CD4-positive, CD25-positive, alpha-beta regulatory T cell (primary cell): ENCODE results near the gene ARSA. TPM values are rescaled to one million over a fixed set of nuclear protein-coding genes. Genes with fewer than 3 reads are reported as not detected.

Experiments used
- ATAC-seq, 2 donors: fragments of 150-1000 bp; cut with Tn5 transposase; one replicate each; pipeline ENCODE4 v1.10.0; 2021; ENCODE audit warnings: low read depth in 2 of 2, moderate number of reproducible peaks in 2 of 2, moderate library complexity in 1 of 2
- DNase-seq, 3 donors: peaks; one replicate each; pipeline versions ENCODE4 v3.0.0 to v3.0.0-alpha.2; 2012 to 2022; ENCODE audit warnings: mixed read lengths in 1 of 3
- H3K27ac ChIP-seq: one replicate; pipeline ENCODE4 v1.7.0; 2013; ENCODE audit warnings: mild to moderate bottlenecking, low read length; ENCODE audit not compliant: insufficient read depth, poor library complexity, severe bottlenecking
- H3K27me3 ChIP-seq: one replicate; pipeline ENCODE4 v1.7.0; 2013; ENCODE audit warnings: low read length; ENCODE audit not compliant: control insufficient read depth, insufficient read depth
- H3K36me3 ChIP-seq: one replicate; pipeline ENCODE4 v1.7.0; 2013; ENCODE audit warnings: mild to moderate bottlenecking, low read length, moderate library complexity; ENCODE audit not compliant: control insufficient read depth, insufficient read depth
- H3K4me1 ChIP-seq: 2 replicates; pipeline ENCODE4 v1.7.0; 2013; ENCODE audit warnings: mild to moderate bottlenecking, low read length; ENCODE audit not compliant: insufficient read depth, control insufficient read depth, poor library complexity, severe bottlenecking
- H3K4me3 ChIP-seq: one replicate; pipeline ENCODE4 v1.7.0; 2013; ENCODE audit warnings: low read depth, mild to moderate bottlenecking, low read length, moderate library complexity
- H3K9me3 ChIP-seq, 2 experiments: 1 replicate in 1 of 2; 2 replicates in 1 of 2; pipeline ENCODE4 v1.7.0; 2013; ENCODE audit warnings: low read length in 2 of 2, mild to moderate bottlenecking in 1 of 2, moderate library complexity in 1 of 2; ENCODE audit not compliant: control insufficient read depth in 2 of 2
- H3K27ac Mint-ChIP-seq, 3 donors: one replicate each; pipeline ENCODE4 v1.8.0; 2020 to 2022; ENCODE audit warnings: mild to moderate bottlenecking in 3 of 3, mixed read lengths in 3 of 3, moderate library complexity in 2 of 3
- H3K27me3 Mint-ChIP-seq: one replicate; pipeline ENCODE4 v1.8.0; 2022; ENCODE audit warnings: mild to moderate bottlenecking, mixed read lengths
- H3K36me3 Mint-ChIP-seq: one replicate; pipeline ENCODE4 v1.8.0; 2020; ENCODE audit warnings: mixed read lengths
- H3K4me1 Mint-ChIP-seq, 4 donors: one replicate each; pipeline ENCODE4 v1.8.0; 2020 to 2022; ENCODE audit warnings: mixed read lengths in 4 of 4, mild to moderate bottlenecking in 1 of 4
- H3K4me3 Mint-ChIP-seq, 4 donors: one replicate each; pipeline ENCODE4 v1.8.0; 2020 to 2022; ENCODE audit warnings: mild to moderate bottlenecking in 4 of 4, mixed read lengths in 4 of 4, moderate library complexity in 3 of 4
- H3K9me3 Mint-ChIP-seq, 7 donors: one replicate each; pipeline ENCODE4 v1.8.0; 2020 to 2022; ENCODE audit warnings: mixed read lengths in 7 of 7, mild to moderate bottlenecking in 3 of 7, moderate library complexity in 2 of 7
- polyA plus RNA-seq, 4 donors: library from polyadenylated mRNA; unstranded; fragments of 300-500 nt; fragmentation: Illumina TruSeq; gene quantifications; one replicate each; pipeline ENCODE4 v1.2.3, GENCODE V29; 2021
- total RNA-seq: library from RNA; stranded (reverse); gene quantifications from one replicate; pipeline ENCODE4 v1.2.3, GENCODE V29; 2022

Gene ARSA
- total and polyA plus RNA-seq, 5 donors from 2014 or later: 8.0 to 81.3 (median 10.7) TPM

DNA sequence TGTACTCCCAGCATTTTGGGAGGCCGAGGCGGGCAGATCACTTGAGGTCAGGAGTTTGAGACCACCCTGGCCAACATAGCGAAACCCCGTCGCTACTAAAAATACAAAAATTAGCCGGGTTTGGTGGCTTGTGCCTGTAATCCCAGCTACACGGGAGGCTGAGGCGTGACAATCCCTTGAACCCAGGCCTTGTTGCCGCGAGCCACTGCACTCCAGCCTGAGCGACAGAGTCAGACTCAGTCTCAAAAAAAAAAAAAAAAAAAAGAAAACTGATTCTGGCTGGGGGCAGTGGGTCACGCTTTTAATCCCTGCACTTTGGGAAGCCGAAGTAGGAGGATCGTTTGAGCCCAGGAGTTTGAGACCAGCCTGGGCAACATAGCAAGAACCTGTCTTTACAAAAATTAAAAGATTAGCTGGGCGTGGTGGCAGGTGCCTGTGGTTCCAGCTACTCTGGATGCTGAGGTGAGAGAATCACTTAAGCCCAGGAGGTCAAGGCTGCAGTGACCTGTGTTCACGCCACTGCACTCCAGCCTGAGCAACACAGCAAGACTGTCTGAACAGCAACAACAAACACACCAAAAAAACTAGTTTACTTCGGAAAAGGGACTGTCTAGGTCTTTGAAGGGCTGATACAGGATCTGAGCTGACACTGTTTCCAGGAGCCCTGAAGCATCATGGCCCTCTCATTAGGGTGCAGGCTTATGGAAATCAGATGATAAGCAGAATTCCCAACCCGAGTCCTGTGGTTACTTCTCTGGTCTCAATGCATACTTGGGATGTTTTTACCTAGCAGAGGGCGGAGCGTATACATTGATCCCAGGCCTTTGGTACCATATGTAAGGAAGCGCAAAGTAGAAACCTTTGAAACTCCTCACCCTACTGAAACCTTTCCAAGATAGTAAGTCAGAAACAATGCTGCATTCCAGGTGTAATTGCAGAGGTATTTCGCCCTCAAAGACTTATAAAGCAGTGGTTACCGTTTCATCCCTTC, 43.6 kb downstream of the ARSA start:
- H3K27ac ChIP-seq: no peak overlapping the region
- no peak overlapping the region for H3K27ac Mint-ChIP-seq
- H3K36me3 ChIP-seq: peaks cover 11% of the 10 kb centered on the region
- H3K4me1 Mint-ChIP-seq: peaks cover 0 to 40% (median 17%) of the 10 kb centered on the region in 4 donors
- no peak for DNase-seq
- H3K9me3 Mint-ChIP-seq: no peaks in the 10 kb centered on the region
- no peaks in the 10 kb centered on the region for H3K27me3 ChIP-seq
- H3K9me3 ChIP-seq: no peaks in the 10 kb centered on the region
- no peaks in the 10 kb centered on the region for H3K36me3 Mint-ChIP-seq
- no peak overlapping the region for H3K4me3 ChIP-seq
- peaks cover 21% of the 10 kb centered on the region for H3K4me1 ChIP-seq
- no peak for ATAC-seq
- no peaks in the 10 kb centered on the region for H3K27me3 Mint-ChIP-seq
- H3K4me3 Mint-ChIP-seq: peak overlapping the region in 3 of 4 donors; percentile 93 to 97 (median 95)

DNA sequence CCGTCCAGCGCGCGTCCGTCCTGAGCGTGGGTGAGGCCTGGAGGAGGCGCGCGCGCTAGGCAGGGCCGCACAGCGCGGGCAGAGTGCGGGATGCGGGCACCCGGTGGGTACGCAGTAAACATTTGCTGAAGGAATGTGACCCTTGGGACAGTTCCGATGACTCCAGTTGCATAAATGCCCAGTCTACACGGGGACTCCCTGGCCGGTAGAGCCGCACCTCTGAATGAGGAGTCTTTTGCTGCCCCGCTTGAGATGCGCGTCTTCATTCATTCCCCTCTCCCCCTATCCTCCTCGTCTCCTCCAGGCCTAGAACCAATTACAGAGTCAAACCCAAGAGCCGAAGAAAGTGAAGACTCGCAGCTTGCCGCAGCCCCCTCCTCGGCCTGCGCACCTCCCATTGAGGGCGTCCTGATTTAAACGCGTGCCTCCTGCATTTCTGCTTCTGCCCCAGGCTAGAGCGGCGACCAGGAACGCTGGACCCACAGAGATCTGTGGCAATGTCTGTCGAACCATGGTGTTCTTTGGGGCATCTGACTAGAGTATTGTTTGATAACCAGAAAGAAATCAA, 44.6 kb downstream of the ARSA start:
- peak; percentile 2 to 4 for ATAC-seq
- H3K27me3 Mint-ChIP-seq: no peaks in the 10 kb centered on the region
- Histone ChIP-seq H3K4me1 (peaks cover 21% of the 10 kb centered on the region), H3K27ac (peak overlapping the region; percentile 98), H3K4me3 (peak overlapping the region; percentile 78), H3K9me3 (no peaks in the 10 kb centered on the region), H3K27me3 (no peaks in the 10 kb centered on the region), H3K36me3 (peaks cover 15% of the 10 kb centered on the region)
- H3K4me1 Mint-ChIP-seq: peaks cover 0 to 41% (median 17%) of the 10 kb centered on the region in 4 donors
- peak overlapping the region; percentile 93 to 99 (median 96) for H3K4me3 Mint-ChIP-seq
- H3K27ac Mint-ChIP-seq: peak overlapping the region; percentile 91 to 95 (median 92)
- H3K9me3 Mint-ChIP-seq: no peaks in the 10 kb centered on the region
- no peaks in the 10 kb centered on the region for H3K36me3 Mint-ChIP-seq
- no peak for DNase-seq

DNA sequence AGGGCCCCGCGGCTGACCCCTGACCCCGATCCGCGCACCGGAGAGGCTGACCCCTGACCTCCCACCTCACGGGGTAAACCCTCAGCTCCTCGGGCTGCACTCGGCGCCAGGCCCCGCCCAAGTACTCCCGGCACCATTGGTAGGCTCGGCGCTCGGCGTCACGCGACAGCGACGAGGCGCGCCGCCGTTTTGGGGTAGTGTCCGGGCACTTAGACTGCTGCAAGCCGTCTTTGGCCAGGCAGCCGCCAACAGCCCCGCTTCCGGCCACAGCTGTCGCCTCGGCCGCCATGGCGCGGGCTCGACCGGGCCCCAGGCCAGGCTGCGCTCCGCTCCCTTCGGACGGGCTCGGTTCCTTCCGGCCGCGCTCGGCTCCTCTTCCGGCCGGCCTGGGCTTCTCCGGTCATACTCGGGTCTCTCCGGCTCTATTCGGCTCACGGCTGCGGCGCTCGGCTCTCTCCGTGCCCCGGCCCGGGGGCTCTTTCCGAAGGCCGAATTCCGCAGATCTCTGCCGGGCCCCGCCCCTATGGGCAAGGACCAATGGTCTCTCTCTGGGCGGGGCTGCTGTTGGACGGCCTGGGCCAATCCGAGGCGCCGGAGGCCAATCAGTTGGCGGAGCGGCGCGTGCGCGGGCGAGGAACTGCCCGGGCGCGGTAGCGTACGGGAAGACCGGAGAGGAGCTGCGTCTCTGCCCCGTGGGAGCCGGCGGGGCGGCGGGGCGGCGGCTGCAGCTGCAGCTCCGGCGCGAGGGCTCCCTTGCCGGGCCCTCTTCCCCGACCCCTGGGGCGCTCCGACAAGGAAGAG, 45.3 kb downstream of the ARSA start, which contains the start of gene CHKB:
CHKB (minus strand) TSS at position 357 of the 801 bp plus-strand sequence; CDS start at position 289, 68 bp downstream.
- no peaks in the 10 kb centered on the region for H3K36me3 Mint-ChIP-seq
- peaks cover 22% of the 10 kb centered on the region for H3K4me1 ChIP-seq
- peaks cover 0 to 41% (median 17%) of the 10 kb centered on the region in 4 donors for H3K4me1 Mint-ChIP-seq
- peak within 1 kb of the TSS; percentile 95 to 99 (median 96) for H3K4me3 Mint-ChIP-seq
- peak within 1 kb of the TSS; percentile 92 to 97 (median 96) for H3K27ac Mint-ChIP-seq
- H3K9me3 Mint-ChIP-seq: no peaks in the 10 kb centered on the region
- no peaks in the 10 kb centered on the region for H3K27me3 Mint-ChIP-seq
- DNase-seq (peak; percentile 98 to 99 (median 99)), ATAC-seq (peak; percentile 92 to 94)
- H3K27ac ChIP-seq: peak within 1 kb of the TSS; percentile 98
- no peaks in the 10 kb centered on the region for H3K27me3 ChIP-seq
- peak within 1 kb of the TSS; percentile 78 for H3K4me3 ChIP-seq
- H3K36me3 ChIP-seq: peaks cover 15% of the 10 kb centered on the region
- no peaks in the 10 kb centered on the region for H3K9me3 ChIP-seq

DNA sequence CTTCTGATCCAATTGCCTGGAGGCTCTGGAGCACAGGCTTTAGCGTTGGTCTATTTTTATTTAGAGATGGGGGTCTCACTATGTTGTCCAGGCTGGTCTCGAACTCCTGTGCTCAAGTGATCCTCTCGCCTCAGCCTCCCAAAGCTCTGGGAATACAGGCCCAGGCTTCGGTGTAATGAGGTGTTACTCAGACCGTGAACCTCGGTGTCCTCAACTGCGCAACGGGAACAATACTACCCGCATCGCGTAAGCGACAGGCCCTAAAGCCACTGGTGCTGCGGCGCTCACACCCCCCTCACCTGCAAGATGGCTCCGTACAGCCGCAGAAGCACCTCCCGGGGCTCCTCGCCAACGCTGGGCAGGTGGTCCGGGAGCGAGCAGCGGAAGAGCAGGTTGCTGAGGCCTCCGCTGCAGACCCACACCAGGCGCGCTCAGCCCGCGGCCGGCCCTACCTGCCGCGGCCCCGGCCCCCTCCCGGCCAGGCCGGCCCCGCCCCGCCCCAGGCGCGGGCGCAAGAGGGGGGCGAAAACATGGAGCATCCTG, 45.9 kb downstream of the ARSA start:
- no peaks in the 10 kb centered on the region for H3K27me3 Mint-ChIP-seq
- Histone ChIP-seq H3K27ac (peak overlapping the region; percentile 98), H3K4me1 (peaks cover 27% of the 10 kb centered on the region), H3K4me3 (peak overlapping the region; percentile 66), H3K9me3 (no peaks in the 10 kb centered on the region), H3K36me3 (peaks cover 15% of the 10 kb centered on the region), H3K27me3 (no peaks in the 10 kb centered on the region)
- ATAC-seq (no peak), DNase-seq (peak in 1 of 3 donors; percentile 60)
- peak overlapping the region; percentile 95 to 99 (median 96) for H3K4me3 Mint-ChIP-seq
- H3K9me3 Mint-ChIP-seq: no peaks in the 10 kb centered on the region
- H3K27ac Mint-ChIP-seq: peak overlapping the region; percentile 91 to 97 (median 92)
- no peaks in the 10 kb centered on the region for H3K36me3 Mint-ChIP-seq
- H3K4me1 Mint-ChIP-seq: peaks cover 0 to 45% (median 16%) of the 10 kb centered on the region in 4 donors

DNA sequence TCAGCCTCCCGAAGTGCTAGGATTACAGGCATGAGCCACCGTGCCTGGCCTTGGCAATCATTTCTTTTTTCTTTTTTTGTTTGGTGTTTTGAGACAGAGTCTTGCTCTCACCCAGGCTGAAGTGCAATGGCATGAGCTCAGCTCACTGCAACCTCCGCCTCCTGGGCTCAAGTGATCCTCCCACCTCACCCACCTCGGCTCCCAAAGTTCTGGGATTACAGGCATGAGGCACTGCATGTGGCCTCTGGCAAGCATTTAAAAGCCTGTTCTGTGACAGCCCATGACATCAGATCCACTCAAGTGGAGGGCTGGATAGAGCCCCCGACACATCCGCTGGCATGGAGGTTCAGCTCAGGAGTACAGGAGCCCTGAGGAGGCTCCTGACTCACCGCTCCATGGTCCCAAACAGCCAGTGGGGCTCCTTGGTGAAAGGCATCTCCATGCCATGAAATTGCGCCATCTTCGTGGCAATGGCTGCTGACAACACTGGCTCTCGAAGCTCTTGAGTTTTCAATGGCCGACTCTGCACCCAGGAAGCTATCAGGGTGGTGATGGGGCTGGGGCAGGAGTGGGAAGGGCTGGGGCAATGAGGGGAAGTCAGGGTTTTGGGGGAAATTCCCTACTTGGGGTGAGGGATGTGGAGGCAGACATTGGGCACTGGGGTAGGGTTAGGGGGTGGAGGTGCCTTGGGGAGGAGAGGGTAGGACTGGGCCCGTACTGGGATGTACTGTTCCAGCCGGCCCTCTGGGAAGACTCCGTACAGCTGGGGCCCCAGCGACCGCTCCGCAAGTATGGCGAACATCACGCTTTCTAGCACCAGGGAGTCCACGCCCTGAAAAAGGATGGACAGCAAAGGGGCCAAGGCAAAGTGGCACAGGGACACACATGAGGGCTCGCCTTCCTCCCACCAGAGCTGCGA, 46.7 kb downstream of the ARSA start:
- Mint-ChIP-seq H3K4me1 (peaks cover 0 to 45% (median 16%) of the 10 kb centered on the region in 4 donors), H3K4me3 (peak overlapping the region; percentile 87 to 97 (median 88)), H3K36me3 (no peaks in the 10 kb centered on the region), H3K9me3 (no peaks in the 10 kb centered on the region), H3K27me3 (no peaks in the 10 kb centered on the region), H3K27ac (peak overlapping the region; percentile 46 to 92 (median 91))
- Histone ChIP-seq H3K27ac (peak overlapping the region; percentile 98), H3K4me1 (peaks cover 27% of the 10 kb centered on the region), H3K9me3 (no peaks in the 10 kb centered on the region), H3K27me3 (no peaks in the 10 kb centered on the region), H3K36me3 (peaks cover 15% of the 10 kb centered on the region), H3K4me3 (peak overlapping the region; percentile 66)
- no peak for ATAC-seq
- DNase-seq: no peak

DNA sequence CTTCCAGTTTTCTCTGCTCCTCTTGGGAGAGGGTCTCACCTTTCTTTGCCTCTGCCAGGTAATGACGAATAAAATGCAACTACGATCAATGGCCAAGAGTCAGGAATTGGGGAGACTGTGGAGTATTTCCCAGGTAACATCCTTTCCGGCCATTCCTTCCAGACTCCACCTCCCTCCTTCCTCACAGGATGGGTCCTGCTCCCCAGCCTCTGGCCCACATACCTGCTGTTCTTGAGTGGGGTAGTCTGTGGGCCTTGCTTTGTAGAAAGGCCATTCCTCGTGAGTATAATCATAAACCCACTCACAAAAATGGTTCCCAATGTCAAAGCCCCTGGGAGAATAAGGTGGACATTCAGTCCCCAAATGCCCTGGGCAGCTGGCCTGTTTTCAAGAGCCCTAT, 48.2 kb downstream of the ARSA start:
- Mint-ChIP-seq H3K4me3 (peak overlapping the region in 3 of 4 donors; percentile 66 to 90 (median 77)), H3K4me1 (peaks cover 0 to 47% (median 16%) of the 10 kb centered on the region in 4 donors), H3K27ac (peak overlapping the region in 2 of 3 donors; percentile 12 to 29), H3K9me3 (no peaks in the 10 kb centered on the region), H3K36me3 (peaks cover 5% of the 10 kb centered on the region), H3K27me3 (no peaks in the 10 kb centered on the region)
- no peak for ATAC-seq
- no peaks in the 10 kb centered on the region for H3K9me3 ChIP-seq
- H3K27me3 ChIP-seq: no peaks in the 10 kb centered on the region
- no peak for DNase-seq
- peaks cover 27% of the 10 kb centered on the region for H3K4me1 ChIP-seq
- H3K36me3 ChIP-seq: peaks cover 15% of the 10 kb centered on the region
- H3K4me3 ChIP-seq: no peak overlapping the region
- no peak overlapping the region for H3K27ac ChIP-seq
